Activated CD4-positive, alpha-beta T cell treated with anti-CD3 and anti-CD28 coated beads for 24 hours (primary cell): Measurements from ENCODE around the gene FAM118B.
A peak's percentile ranks its signal among the peaks of the same experiment; 100 is the strongest.

Experiments
- DNase-seq, 2 donors: peaks; one replicate each; pipeline ENCODE4 v3.0.0-alpha.2; 2020; ENCODE audit warnings: low read depth in 2 of 2

Gene FAM118B

GRCh38 chr11:126211236-126212088, at the start of gene FAM118B, which contains the start of gene RPUSD4:
Gene FAM118B, plus strand, starts transcription at chr11:126211782. Its CDS starts 23,220 bp downstream, at chr11:126235002.
Gene RPUSD4, minus strand, starts transcription at chr11:126211650. Its CDS starts 12 bp downstream, at chr11:126211638.
- DNase-seq, result peak; percentile 98

GRCh38 chr11:126162306-126163030, 49.1 kb upstream of the FAM118B start:
- DNase-seq, result no peak

- DNase-seq, result no peak
Observed at GRCh38 chr11:126163074-126163700, 48.4 kb upstream of the FAM118B start.

GRCh38 chr11:126163779-126164178, 47.8 kb upstream of the FAM118B start:
- no peak for DNase-seq

- no peak for DNase-seq
Observed at GRCh38 chr11:126164781-126165180, 46.8 kb upstream of the FAM118B start.

- DNase-seq, result no peak
Observed at GRCh38 chr11:126165311-126165720, 46.3 kb upstream of the FAM118B start.

- no peak for DNase-seq
Observed at GRCh38 chr11:126165757-126166156, 45.8 kb upstream of the FAM118B start.

GRCh38 chr11:126166413-126166812, 45.2 kb upstream of the FAM118B start:
- DNase-seq, result no peak

- no peak for DNase-seq
Observed at GRCh38 chr11:126167488-126167887, 44.1 kb upstream of the FAM118B start.

GRCh38 chr11:126169291-126169690, 42.3 kb upstream of the FAM118B start:
- DNase-seq, result no peak

- DNase-seq, result no peak
Observed at GRCh38 chr11:126172596-126173038, 39.0 kb upstream of the FAM118B start.

GRCh38 chr11:126173257-126173656, 38.3 kb upstream of the FAM118B start:
- no peak for DNase-seq

GRCh38 chr11:126174816-126175215, 36.8 kb upstream of the FAM118B start:
- no peak for DNase-seq

GRCh38 chr11:126175393-126175792, 36.2 kb upstream of the FAM118B start:
- DNase-seq, result no peak

GRCh38 chr11:126176853-126177470, 34.6 kb upstream of the FAM118B start:
- no peak for DNase-seq

- DNase-seq, result no peak
Observed at GRCh38 chr11:126181939-126182730, 29.4 kb upstream of the FAM118B start.

- DNase-seq, result no peak
Observed at GRCh38 chr11:126182787-126183445, 28.7 kb upstream of the FAM118B start.

GRCh38 chr11:126185259-126186024, 26.1 kb upstream of the FAM118B start:
- DNase-seq, result no peak

- no peak for DNase-seq
Observed at GRCh38 chr11:126186025-126186698, 25.4 kb upstream of the FAM118B start.
